GM12865 (cell line): Measurements from ENCODE around the gene ZDBF2.
"Not testable (repeated sequence)": the region's sequence is repeated elsewhere in the genome, so short reads cannot be mapped to it uniquely, and the experiment has no call there.

Experiments
- DNase-seq: peaks from one replicate; pipeline ENCODE4 v3.0.0; 2010; ENCODE audit warnings: low read depth
- H3K4me3 ChIP-seq: 2 replicates; pipeline ENCODE4 v1.5.1; 2011; ENCODE audit warnings: mild to moderate bottlenecking, low read depth, low read length, control low read depth
- CTCF ChIP-seq: IDR thresholded peaks from 2 replicates; pipeline ENCODE4 v1.5.1; 2011; ENCODE audit warnings: low read length, control low read depth, low read depth, inconsistent platforms; ENCODE audit not compliant: insufficient read depth; ENCODE audit errors: missing control alignments

The ZDBF2 gene

GRCh38 chr2:206289391-206289790 is 14.9 kb downstream of the ZDBF2 start:
- TF ChIP-seq CTCF: no peak
- no peak for DNase-seq

GRCh38 chr2:206296128-206296527 is 21.7 kb downstream of the ZDBF2 start:
- no peak for TF ChIP-seq CTCF
- no peak for DNase-seq
- H3K4me3 ChIP-seq: no peak overlapping the region

More at GRCh38 chr2:206289391-206289790, 14.9 kb downstream of the ZDBF2 start:
- no peak overlapping the region for H3K4me3 ChIP-seq

- H3K4me3 ChIP-seq, DNase-seq: not testable (repeated sequence)
Observed at GRCh38 chr2:206299608-206300007, 25.1 kb downstream of the ZDBF2 start.

- no peak overlapping the region for H3K4me3 ChIP-seq
- peak; percentile 13 for DNase-seq
- no peak for TF ChIP-seq CTCF
Observed at GRCh38 chr2:206305523-206306245, 31.2 kb downstream of the ZDBF2 start.

- no peak overlapping the region for H3K4me3 ChIP-seq
- no peak for TF ChIP-seq CTCF
- DNase-seq: no peak
Observed at GRCh38 chr2:206311026-206311425, 36.6 kb downstream of the ZDBF2 start.

GRCh38 chr2:206316141-206316540 is 41.7 kb downstream of the ZDBF2 start:
- no peak for DNase-seq
- TF ChIP-seq CTCF: no peak
- no peak overlapping the region for H3K4me3 ChIP-seq

GRCh38 chr2:206323033-206323432 is 48.6 kb downstream of the ZDBF2 start:
- no peak overlapping the region for H3K4me3 ChIP-seq
- no peak for DNase-seq
- no peak for TF ChIP-seq CTCF
